ENCODE results near the gene BCL2L11. TPM values are rescaled to one million over a fixed set of nuclear protein-coding genes. Genes with fewer than 3 reads are reported as not detected.

Gene BCL2L11
- total and polyA plus RNA-seq, 2 experiments from 2014 or later = 10.6 to 22.5 TPM

- Histone ChIP-seq H3F3A (replicated peaks; ENCODE audit: low read depth) (peaks cover 10% of the 10 kb centered on the region; the same call in 1 of the 2 replicates), H2AFZ (peak overlapping the region; percentile 28; the same call in 1 of the 2 replicates), H3K27ac (ENCODE audit: low read depth) (no peak overlapping the region), H3K79me2 (replicated peaks; ENCODE audit: insufficient read depth) (peaks cover 43% of the 10 kb centered on the region), H3K9me2 (ENCODE audit: insufficient read depth) (no peaks in the 10 kb centered on the region), H3K4me1 (ENCODE audit: insufficient read depth) (no peaks in the 10 kb centered on the region; the same call in 1 of the 2 replicates), H3K4me2 (peak overlapping the region; percentile 98), H3K36me3 (ENCODE audit: insufficient read depth) (peaks cover 26% of the 10 kb centered on the region), H3K4me3 (peak overlapping the region; percentile 93), H4K20me1 (replicated peaks; ENCODE audit: insufficient read depth) (peaks cover 23% of the 10 kb centered on the region), H3K27me3 (ENCODE audit: insufficient read depth) (peaks cover 54% of the 10 kb centered on the region)
- Mint-ChIP-seq H3K27me3 (ENCODE audit: insufficient read depth, low read depth, poor library complexity) (peaks cover 53% of the 10 kb centered on the region), H3K9me3 (no peaks in the 10 kb centered on the region), H3K4me1 (peaks cover 23% of the 10 kb centered on the region), H3K4me3 (peak overlapping the region; percentile 92), H3K27ac (peak overlapping the region; percentile 86), H3K36me3 (ENCODE audit: low read depth) (peaks cover 29% of the 10 kb centered on the region; the same call in 2 of the 3 replicates)
- peak; percentile 60 for DNase-seq (ENCODE audit: low spot score)
- TF ChIP-seq STAT1 (IDR thresholded peaks at IDR 0.05; ENCODE audit: unreplicated experiment) = no peak
- TF ChIP-seq ETS1 (IDR thresholded peaks at IDR 0.05) = no peak
- no peak for TF ChIP-seq ZNF331 (CRISPR knock-in tag; IDR thresholded peaks at IDR 0.05; ENCODE audit: low read depth)
- no peak for TF ChIP-seq JUNB (IDR thresholded peaks at IDR 0.05; ENCODE audit: unreplicated experiment)
- TF ChIP-seq EZH2 (IDR thresholded peaks at IDR 0.05; ENCODE audit: low read depth, unreplicated experiment) = no peak
- TF ChIP-seq POLR2AphosphoS5 (IDR thresholded peaks at IDR 0.05; ENCODE audit: low read depth) = no peak
- TF ChIP-seq NANOG (IDR thresholded peaks at IDR 0.05; ENCODE audit: borderline replicate concordance) = no peak
- TF ChIP-seq CREB1 (CRISPR knock-in tag; IDR thresholded peaks at IDR 0.05; ENCODE audit: low read depth) = no peak
- no peak for TF ChIP-seq ZNF114 (CRISPR knock-in tag; IDR thresholded peaks at IDR 0.05)
- TF ChIP-seq ZNF462 (CRISPR knock-in tag; IDR thresholded peaks at IDR 0.05) = no peak
- TF ChIP-seq REST (IDR thresholded peaks at IDR 0.05; ENCODE audit: unreplicated experiment) = no peak
- no peak for TF ChIP-seq EZH2phosphoT487 (IDR thresholded peaks at IDR 0.05; ENCODE audit: unreplicated experiment)
- TF ChIP-seq CTCF (conservative IDR thresholded peaks at IDR 0.05; ENCODE audit: low read depth in 2 of 2) = no peak
- peak; percentile 2 for ATAC-seq
Measured at GRCh38 chr2:111121028-111121827, 514 bp downstream of the BCL2L11 start.
